SU-DHL-6 (cell line): ENCODE measurements around the gene IQSEC3.

Experiments
- EZH2phosphoT487 ChIP-seq: fragments of 200-600 bp; sonication (generic), shearing (Covaris generic); conservative IDR thresholded peaks from 2 replicates; pipeline ENCODE4 v1.6.1; 2018; ENCODE audit warnings: mild to moderate bottlenecking, antibody characterized with exemption, low read length, moderate library complexity, mixed read lengths
- TF ChIP-seq, protein P1 (sequence below): fragments of 200-600 bp; sonication (generic); IDR thresholded peaks from one replicate; pipeline ENCODE4 v1.5.1; 2017; ENCODE audit warnings: antibody characterized with exemption, mild to moderate bottlenecking, low read length, moderate library complexity; ENCODE audit not compliant: insufficient read depth, poor library complexity, severe bottlenecking

DNA sequence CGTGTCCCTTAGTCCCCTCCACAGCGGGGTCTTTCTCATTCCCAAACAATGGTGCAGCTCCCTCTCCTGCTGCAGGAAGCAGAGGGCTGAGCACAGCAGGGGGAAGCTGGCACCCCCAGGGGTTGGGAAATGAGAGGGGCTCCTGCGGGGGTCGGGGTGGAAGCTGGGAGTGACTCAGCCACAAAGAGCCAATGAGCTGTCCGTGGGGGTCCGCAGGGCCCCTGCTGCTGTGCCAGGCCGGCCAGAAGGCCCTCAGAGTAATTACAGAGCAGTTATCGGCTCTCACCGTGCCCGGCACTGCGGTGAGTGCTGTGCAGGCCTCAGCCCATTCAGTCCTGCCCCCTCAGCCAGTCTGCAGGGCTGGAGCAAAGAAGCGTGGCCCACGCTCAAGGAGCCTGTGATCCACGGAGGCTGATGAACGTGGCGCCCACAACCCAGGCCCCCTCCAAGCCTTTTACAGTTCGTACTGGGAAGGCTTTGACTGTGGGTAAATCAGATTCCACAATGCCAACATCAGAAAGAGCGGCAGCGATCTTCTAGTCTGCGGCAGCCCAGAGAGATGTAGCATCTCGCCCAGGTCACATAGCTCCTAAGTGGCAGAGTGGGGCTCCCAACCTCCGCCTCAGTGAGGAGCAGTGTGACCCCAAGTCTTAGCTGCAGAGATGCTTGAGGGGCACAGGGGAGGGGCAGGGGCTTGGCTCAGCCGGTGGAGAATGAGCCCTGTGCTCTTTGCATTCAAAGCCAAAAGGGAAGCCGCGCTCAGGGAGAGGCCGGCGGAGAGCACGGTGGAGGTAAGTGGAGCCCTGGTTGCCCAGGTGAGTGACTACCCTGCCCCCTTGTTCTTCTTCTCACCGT lies 104.0 kb downstream of the IQSEC3 start:
- TF ChIP-seq, protein P1, sequence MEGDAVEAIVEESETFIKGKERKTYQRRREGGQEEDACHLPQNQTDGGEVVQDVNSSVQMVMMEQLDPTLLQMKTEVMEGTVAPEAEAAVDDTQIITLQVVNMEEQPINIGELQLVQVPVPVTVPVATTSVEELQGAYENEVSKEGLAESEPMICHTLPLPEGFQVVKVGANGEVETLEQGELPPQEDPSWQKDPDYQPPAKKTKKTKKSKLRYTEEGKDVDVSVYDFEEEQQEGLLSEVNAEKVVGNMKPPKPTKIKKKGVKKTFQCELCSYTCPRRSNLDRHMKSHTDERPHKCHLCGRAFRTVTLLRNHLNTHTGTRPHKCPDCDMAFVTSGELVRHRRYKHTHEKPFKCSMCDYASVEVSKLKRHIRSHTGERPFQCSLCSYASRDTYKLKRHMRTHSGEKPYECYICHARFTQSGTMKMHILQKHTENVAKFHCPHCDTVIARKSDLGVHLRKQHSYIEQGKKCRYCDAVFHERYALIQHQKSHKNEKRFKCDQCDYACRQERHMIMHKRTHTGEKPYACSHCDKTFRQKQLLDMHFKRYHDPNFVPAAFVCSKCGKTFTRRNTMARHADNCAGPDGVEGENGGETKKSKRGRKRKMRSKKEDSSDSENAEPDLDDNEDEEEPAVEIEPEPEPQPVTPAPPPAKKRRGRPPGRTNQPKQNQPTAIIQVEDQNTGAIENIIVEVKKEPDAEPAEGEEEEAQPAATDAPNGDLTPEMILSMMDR = no peak
- TF ChIP-seq EZH2phosphoT487 = no peak
